ENCODE measurements around the gene CSF3R. TPM values are rescaled to one million over a fixed set of nuclear protein-coding genes. Genes with fewer than 3 reads are reported as not detected.
A peak's percentile ranks its signal among the peaks of the same experiment; 100 is the strongest.

The CSF3R gene
- total and polyA plus RNA-seq, 12 donors = 2.1 to 24.5 (median 11.1) TPM

DNA sequence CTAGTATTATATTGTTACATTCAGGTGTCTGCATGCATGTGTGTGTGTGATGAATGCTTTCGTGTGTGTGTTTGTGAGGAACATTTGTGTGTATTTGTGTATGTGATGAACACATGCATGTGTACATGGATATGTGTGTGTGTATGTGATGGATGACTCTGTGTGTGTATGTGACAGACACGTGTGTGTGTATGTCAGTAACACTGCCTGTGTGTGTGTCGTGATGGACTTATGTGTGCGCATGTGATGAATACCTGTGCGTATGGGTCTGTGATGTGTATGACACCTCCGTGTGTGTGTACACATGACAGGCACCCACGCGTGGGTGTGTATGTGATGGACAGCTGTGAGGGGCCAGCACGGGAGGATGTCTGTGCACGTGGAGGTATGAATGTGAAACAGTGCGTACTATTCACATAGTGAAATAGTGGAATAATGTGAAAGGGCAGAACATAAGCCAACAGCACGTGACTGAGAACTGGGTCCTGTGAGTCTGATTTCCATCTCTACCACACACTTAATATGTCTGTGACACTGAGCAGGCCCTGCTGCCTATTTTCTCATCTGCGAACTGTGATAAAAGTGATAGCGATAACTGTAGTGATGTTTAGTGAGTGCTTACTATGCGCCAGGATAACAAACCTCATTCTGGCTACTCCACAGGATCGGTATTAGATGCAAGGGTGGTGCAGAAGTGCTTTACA, 41.8 kb upstream of the CSF3R start:
- 83 to 90% (median 86%) methylated on average over 15 to 16 of the region's 16 CpGs for WGBS, 4 donors
- H3K27me3 ChIP-seq = no peaks in the 10 kb centered on the region
- no peaks in the 10 kb centered on the region for H3K4me1 ChIP-seq (replicated peaks in 1 of 2)
- intact Hi-C loops (cut with DNase I) = no loop called here
- DNase-seq = peak in 1 of 7 donors; percentile 1
- H3K36me3 ChIP-seq (replicated peaks in 1 of 2) = no peaks in the 10 kb centered on the region
- no peak overlapping the region for H3K4me3 ChIP-seq
- TF ChIP-seq, protein P1, sequence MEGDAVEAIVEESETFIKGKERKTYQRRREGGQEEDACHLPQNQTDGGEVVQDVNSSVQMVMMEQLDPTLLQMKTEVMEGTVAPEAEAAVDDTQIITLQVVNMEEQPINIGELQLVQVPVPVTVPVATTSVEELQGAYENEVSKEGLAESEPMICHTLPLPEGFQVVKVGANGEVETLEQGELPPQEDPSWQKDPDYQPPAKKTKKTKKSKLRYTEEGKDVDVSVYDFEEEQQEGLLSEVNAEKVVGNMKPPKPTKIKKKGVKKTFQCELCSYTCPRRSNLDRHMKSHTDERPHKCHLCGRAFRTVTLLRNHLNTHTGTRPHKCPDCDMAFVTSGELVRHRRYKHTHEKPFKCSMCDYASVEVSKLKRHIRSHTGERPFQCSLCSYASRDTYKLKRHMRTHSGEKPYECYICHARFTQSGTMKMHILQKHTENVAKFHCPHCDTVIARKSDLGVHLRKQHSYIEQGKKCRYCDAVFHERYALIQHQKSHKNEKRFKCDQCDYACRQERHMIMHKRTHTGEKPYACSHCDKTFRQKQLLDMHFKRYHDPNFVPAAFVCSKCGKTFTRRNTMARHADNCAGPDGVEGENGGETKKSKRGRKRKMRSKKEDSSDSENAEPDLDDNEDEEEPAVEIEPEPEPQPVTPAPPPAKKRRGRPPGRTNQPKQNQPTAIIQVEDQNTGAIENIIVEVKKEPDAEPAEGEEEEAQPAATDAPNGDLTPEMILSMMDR (IDR thresholded peaks at IDR 0.05) = no peak
- TF ChIP-seq POLR2A (IDR thresholded peaks at IDR 0.05) = no peak
- H3K27ac ChIP-seq = no peak overlapping the region
- no peaks in the 10 kb centered on the region for H3K9me3 ChIP-seq (replicated peaks in 1 of 3)

DNA sequence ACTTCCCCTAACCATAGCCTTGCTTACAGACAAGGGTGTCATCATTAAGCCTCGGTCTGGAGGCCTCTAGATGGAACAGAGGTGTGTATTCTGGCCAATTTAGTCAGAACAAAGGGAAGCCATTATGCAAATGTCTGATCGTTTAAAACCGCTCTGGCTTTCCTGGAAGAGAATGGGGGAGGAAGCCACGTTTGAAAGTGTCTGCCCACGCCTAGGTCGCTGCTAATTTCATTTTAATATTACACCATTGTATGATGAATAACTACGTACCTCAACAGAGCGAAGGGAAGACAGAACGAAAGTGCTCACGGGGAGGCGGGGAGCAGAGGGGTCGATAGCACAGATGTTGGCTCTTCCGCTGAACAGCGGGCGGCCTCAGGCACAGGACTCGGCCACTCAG, 41.1 kb upstream of the CSF3R start:
- Histone ChIP-seq H3K27me3 (no peaks in the 10 kb centered on the region), H3K4me3 (no peak overlapping the region), H3K36me3 (replicated peaks in 1 of 2) (no peaks in the 10 kb centered on the region), H3K27ac (no peak overlapping the region), H3K9me3 (replicated peaks in 1 of 3) (no peaks in the 10 kb centered on the region), H3K4me1 (replicated peaks in 1 of 2) (no peaks in the 10 kb centered on the region)
- intact Hi-C loops (cut with DNase I) = no loop called here
- DNase-seq = no peak
- no peak for TF ChIP-seq POLR2A (IDR thresholded peaks at IDR 0.05)
- TF ChIP-seq, protein P1 (IDR thresholded peaks at IDR 0.05) = no peak
- WGBS, 4 donors = 73 to 79% (median 77%) methylated on average over 16 of the region's 16 CpGs

DNA sequence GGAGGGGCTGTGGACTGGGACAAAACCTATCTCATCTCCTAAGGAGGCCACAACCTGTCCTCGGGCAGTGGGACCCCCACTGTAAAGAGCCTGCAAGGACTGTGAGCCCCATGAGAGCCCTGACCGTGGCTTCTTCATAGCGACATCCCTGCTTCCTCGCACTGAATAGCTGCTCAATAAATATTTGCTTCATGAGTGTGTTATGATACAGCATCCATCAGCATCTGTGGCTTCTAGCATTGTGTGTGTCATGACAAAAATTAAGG, 40.5 kb upstream of the CSF3R start:
- H3K4me3 ChIP-seq = no peak overlapping the region
- TF ChIP-seq, protein P1 (IDR thresholded peaks at IDR 0.05) = no peak
- TF ChIP-seq POLR2A (IDR thresholded peaks at IDR 0.05) = no peak
- intact Hi-C loops (cut with DNase I) = no loop called here
- WGBS, 4 donors = 82 to 100% (median 90%) methylated on average over 1 to 4 of the region's 4 CpGs
- H3K4me1 ChIP-seq (replicated peaks in 1 of 2) = no peaks in the 10 kb centered on the region
- H3K27me3 ChIP-seq = no peaks in the 10 kb centered on the region
- no peak overlapping the region for H3K27ac ChIP-seq
- no peak for DNase-seq
- H3K36me3 ChIP-seq (replicated peaks in 1 of 2) = no peaks in the 10 kb centered on the region
- no peaks in the 10 kb centered on the region for H3K9me3 ChIP-seq (replicated peaks in 1 of 3)

DNA sequence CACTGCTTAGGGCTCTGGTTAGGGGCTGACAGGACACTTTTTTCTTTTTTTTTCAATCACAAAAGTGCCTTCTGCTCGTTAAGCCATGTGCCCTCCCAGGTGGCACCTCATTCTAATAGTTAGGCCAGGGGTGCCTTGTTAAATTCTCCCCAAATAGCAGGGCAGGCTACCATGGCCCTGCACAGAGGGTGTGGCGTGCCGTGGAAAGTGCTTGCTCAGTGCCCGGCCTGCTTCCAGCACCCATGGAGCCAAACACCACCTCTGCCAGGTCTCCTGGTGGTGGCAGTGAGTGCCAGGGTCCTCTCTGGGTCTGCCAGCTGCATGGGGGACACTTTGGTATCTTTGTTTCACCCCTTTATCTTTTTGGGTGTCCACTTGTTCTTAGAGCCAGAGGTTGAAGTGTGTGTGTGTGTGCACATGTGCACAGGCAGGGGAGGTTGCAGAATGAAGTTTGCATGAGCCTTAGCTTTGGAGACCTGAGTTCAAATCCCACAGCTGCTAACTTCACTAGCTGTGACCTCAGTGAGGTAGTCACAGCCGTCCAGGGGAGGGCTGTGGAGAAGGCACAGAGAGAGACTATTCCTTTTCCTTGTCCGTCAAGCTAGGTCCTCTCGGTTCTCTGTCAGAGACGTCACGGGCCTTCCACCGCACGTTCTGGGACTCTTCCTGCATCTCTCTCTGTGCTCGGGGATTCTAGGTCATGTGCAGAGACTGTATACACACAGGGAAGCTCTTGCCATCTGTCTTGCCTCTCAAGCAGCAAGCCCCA, 39.9 kb upstream of the CSF3R start:
- Histone ChIP-seq H3K27me3 (no peaks in the 10 kb centered on the region), H3K27ac (no peak overlapping the region), H3K4me1 (replicated peaks in 1 of 2) (no peaks in the 10 kb centered on the region), H3K36me3 (replicated peaks in 1 of 2) (no peaks in the 10 kb centered on the region), H3K4me3 (no peak overlapping the region), H3K9me3 (replicated peaks in 1 of 3) (no peaks in the 10 kb centered on the region)
- intact Hi-C loops (cut with DNase I) = no loop called here
- WGBS, 4 donors = 79 to 87% (median 83%) methylated on average over 12 of the region's 12 CpGs
- TF ChIP-seq POLR2A (IDR thresholded peaks at IDR 0.05) = no peak
- TF ChIP-seq, protein P1 (IDR thresholded peaks at IDR 0.05) = no peak
- no peak for DNase-seq

Data from adrenal gland (tissue), 12 donors.